Right lobe of liver (tissue), 6 donors: ENCODE results near the gene DPP6. TPM values are rescaled to one million over a fixed set of nuclear protein-coding genes. Genes with fewer than 3 reads are reported as not detected.

ENCODE experiments used
- ATAC-seq, 4 donors: fragments of 200-7000 bp; cut with Tn5 transposase; one replicate each; pipeline ENCODE4 v1.9.1; 2020; ENCODE audit warnings: mild to moderate bottlenecking in 4 of 4, moderate library complexity in 4 of 4
- DNase-seq, 3 donors: peaks; one replicate each; pipeline ENCODE4 v3.0.0-alpha.2; 2020
- H3K27ac ChIP-seq, 3 donors: fragments of 200-600 bp; one replicate each; pipeline ENCODE4 v1.8.0; 2022
- H3K27me3 ChIP-seq, 2 donors: fragments of 200-600 bp; one replicate each; pipeline ENCODE4 v1.8.0; 2022
- H3K36me3 ChIP-seq, 4 donors: fragments of 200-600 bp; sonication (generic) in 1 of 4; one replicate each; pipeline versions ENCODE4 v1.5.1 to v1.8.0; 2017 to 2022; ENCODE audit warnings: control low read depth in 1 of 4
- H3K4me1 ChIP-seq, 4 donors: fragments of 200-600 bp; sonication (generic) in 1 of 4; one replicate each; pipeline versions ENCODE4 v1.5.1 to v1.8.0; 2017 to 2022; ENCODE audit warnings: control low read depth in 1 of 4
- H3K4me3 ChIP-seq, 3 donors: fragments of 200-600 bp; one replicate each; pipeline ENCODE4 v1.8.0; 2022
- H3K9me3 ChIP-seq, 4 donors: fragments of 200-600 bp; sonication (generic) in 1 of 4; one replicate each; pipeline versions ENCODE4 v1.5.1 to v1.8.0; 2017 to 2022; ENCODE audit warnings: control low read depth in 1 of 4
- CTCF ChIP-seq, 4 donors: fragments of 200-600 bp in 3 of 4; fragments of 450-650 bp in 1 of 4; IDR thresholded peaks; one replicate each; pipeline versions ENCODE4 v1.5.1 to v1.8.0; 2016 to 2022; ENCODE audit warnings: antibody characterized with exemption in 4 of 4, mild to moderate bottlenecking in 2 of 4
- POLR2A ChIP-seq: fragments of 450-650 bp; IDR thresholded peaks from one replicate; pipeline ENCODE4 v1.6.1; 2017; ENCODE audit warnings: antibody characterized with exemption, mild to moderate bottlenecking
- WGBS: methylation state at CpG from one replicate; pipeline ENCODE4 v1.1.6; 2018; ENCODE audit warnings: low coverage, low lambda C conversion rate; ENCODE audit not compliant: insufficient coverage; ENCODE audit errors: missing lambda C conversion rate; 5-methylcytosine and 5-hydroxymethylcytosine counted together
- intact Hi-C, 2 donors: fragments of 100-400 bp; cut with DNase I; formaldehyde crosslinking; loops; one replicate each; pipeline versions ENCODE4 v1.11.2 to v1.14.1; 2022
- total RNA-seq, 6 experiments: library from RNA; depleted of rRNA in 2 of 6; stranded (reverse); fragments of >200 nt in 2 of 6; fragmentation: NEBNext Ultra II Directional in 3 of 6; extraction: Animal tissue kit (Norgen Biotek cat#: 25700) in 3 of 6; gene quantifications; one replicate each; pipeline versions ENCODE4 v1.1.0 to v1.2.4, GENCODE V29; 2016 to 2023
- donor health status: DM: no; HTN: yes; CAD: no.
- donor health status: DM: no; HTN: no; CAD: no.
- donor health status: DM: no; HTN: no; CAD: no.
- donor health status: DM: no; HTN: yes; CAD: no.
- donor health status: DM: no; HTN: yes; CAD: no.

DPP6 gene
- total RNA-seq, 6 experiments from 2014 or later = not detected

DNA sequence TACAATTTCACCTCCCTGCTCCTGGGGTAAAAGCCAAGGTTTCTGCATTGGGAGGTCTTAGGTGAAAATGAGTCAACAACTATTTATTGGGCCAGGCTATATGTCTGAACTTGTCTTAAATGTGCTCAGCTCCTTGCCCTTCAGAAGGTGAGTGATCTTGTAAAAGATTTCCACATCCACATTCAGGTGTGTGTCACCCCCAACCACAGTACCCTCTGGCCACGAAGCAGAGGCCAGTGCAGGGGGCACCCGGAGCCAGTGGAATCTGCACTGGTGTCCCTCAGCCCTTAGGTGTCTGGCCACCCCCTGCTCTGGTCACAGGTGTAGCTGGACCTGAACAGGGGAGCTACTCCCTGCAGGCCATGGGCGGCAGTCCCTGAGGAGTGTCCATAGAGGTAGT lies 752.3 kb downstream of the DPP6 start:
- no peak overlapping the region for H3K4me3 ChIP-seq
- no peak for TF ChIP-seq POLR2A
- TF ChIP-seq CTCF (IDR thresholded peaks at IDR 0.05) = no peak
- ATAC-seq (peak in 1 of 4 donors; percentile 39), DNase-seq (no peak)
- intact Hi-C loops = no loop called here
- H3K27me3 ChIP-seq = no peaks in the 10 kb centered on the region
- H3K9me3 ChIP-seq = no peaks in the 10 kb centered on the region
- H3K4me1 ChIP-seq = no peaks in the 10 kb centered on the region
- no peak overlapping the region for H3K27ac ChIP-seq
- H3K36me3 ChIP-seq = no peaks in the 10 kb centered on the region
- 80% methylated on average over 2 of the region's 3 CpGs for WGBS

DNA sequence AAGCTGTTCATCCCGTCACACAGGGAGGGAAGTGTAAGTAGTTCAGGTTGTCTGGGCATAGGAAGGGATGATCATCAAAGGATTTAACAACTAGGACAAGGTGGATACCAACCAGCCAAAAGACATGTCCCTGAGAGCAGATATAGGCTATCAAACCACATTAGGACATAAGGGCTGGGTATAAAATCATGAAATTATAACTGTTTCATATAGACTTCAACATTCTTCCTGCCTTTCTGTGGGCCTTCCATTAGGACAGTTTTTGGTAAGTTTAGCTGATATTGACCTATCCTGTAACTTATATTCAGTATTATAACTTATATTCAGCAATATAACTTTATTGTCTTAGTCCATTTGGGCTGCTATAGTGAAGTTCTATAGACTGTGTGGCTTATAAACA lies 759.8 kb downstream of the DPP6 start:
- Histone ChIP-seq H3K27ac (no peak overlapping the region), H3K36me3 (no peaks in the 10 kb centered on the region), H3K9me3 (no peaks in the 10 kb centered on the region), H3K27me3 (no peaks in the 10 kb centered on the region), H3K4me3 (no peak overlapping the region), H3K4me1 (no peaks in the 10 kb centered on the region)
- intact Hi-C loops = no loop called here
- 38% methylated on average over 1 of the region's 1 CpG for WGBS
- TF ChIP-seq POLR2A (no peak), CTCF (IDR thresholded peaks at IDR 0.05) (no peak)
- no peak for ATAC-seq
- no peak for DNase-seq

DNA sequence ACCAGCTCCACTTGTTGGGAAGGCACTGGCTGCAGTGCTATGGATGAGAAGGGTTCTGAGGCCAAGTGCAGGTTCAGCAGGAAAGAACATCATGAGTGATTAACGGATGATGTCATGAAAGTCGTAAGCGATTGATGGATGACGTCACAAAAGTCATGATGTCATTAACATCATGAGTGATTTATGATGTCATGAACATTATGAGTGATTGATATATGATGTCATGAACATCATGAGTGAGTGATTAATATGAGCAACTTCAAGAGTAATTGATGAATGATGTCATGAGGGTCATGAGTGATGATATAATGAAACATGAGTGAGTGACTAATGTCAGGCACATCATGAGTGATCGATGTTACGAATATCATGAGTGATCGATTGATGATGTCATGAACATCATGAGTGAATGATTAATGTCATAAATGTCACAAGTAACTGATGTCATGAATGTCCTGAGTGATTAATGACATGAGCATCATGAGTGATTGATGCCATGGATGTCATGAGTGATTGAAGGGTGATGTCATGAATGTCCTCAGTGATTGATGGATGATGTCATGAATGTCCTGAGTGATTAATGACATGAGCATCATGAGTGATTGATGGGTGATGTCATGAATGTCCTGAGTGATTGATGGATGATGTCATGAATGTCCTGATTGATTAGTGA lies 765.2 kb downstream of the DPP6 start:
- intact Hi-C loops = no loop called here
- ATAC-seq (no peak), DNase-seq (no peak)
- WGBS = 70% methylated on average over 7 of the region's 7 CpGs
- no peak overlapping the region for H3K4me3 ChIP-seq
- H3K27ac ChIP-seq = no peak overlapping the region
- no peaks in the 10 kb centered on the region for H3K36me3 ChIP-seq
- TF ChIP-seq CTCF (IDR thresholded peaks at IDR 0.05) = no peak
- TF ChIP-seq POLR2A = no peak
- H3K9me3 ChIP-seq = no peaks in the 10 kb centered on the region
- H3K27me3 ChIP-seq = no peaks in the 10 kb centered on the region
- no peaks in the 10 kb centered on the region for H3K4me1 ChIP-seq

DNA sequence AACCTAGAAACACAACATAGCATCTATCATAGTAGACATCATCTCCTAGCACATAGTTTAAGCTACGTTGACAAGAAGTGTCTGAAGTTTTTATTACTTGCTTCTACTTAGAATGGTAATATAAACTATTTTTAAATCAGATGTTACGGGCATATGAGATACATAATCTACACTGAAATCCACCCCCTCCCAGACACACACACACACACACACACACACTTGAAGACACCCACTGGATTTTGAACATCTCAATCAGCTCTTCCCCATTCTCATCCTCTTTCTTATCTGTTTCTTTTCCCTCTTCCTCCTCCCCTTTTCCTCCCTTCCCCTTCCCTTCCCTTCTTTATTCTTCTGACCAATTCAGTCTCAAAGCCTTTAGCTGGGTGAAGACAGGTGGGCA lies 774.8 kb downstream of the DPP6 start:
- ATAC-seq (no peak), DNase-seq (no peak)
- Histone ChIP-seq H3K4me3 (no peak overlapping the region), H3K36me3 (no peaks in the 10 kb centered on the region), H3K27ac (no peak overlapping the region), H3K9me3 (no peaks in the 10 kb centered on the region), H3K27me3 (no peaks in the 10 kb centered on the region), H3K4me1 (no peaks in the 10 kb centered on the region)
- WGBS = 59% methylated on average over 2 of the region's 2 CpGs
- intact Hi-C loops = no loop called here
- TF ChIP-seq CTCF (IDR thresholded peaks at IDR 0.05) (no peak), POLR2A (no peak)
